Fibroblast of pulmonary artery (primary cell): ENCODE measurements around the gene NCKAP1.

Experiments used
- DNase-seq: peaks from one replicate; pipeline ENCODE4 v3.0.0-alpha.2; 2010; ENCODE audit warnings: low read depth
- H3K4me3 ChIP-seq: replicated peaks from 2 replicates; pipeline ENCODE4 v1.5.1; 2011; ENCODE audit warnings: low read depth, mild to moderate bottlenecking, control low read depth, low read length, moderate library complexity
- CTCF ChIP-seq: IDR thresholded peaks from 2 replicates; pipeline ENCODE4 v1.5.1; 2011; ENCODE audit warnings: mild to moderate bottlenecking, control low read depth, low read length, inconsistent platforms; ENCODE audit errors: missing control alignments

Gene NCKAP1

DNA sequence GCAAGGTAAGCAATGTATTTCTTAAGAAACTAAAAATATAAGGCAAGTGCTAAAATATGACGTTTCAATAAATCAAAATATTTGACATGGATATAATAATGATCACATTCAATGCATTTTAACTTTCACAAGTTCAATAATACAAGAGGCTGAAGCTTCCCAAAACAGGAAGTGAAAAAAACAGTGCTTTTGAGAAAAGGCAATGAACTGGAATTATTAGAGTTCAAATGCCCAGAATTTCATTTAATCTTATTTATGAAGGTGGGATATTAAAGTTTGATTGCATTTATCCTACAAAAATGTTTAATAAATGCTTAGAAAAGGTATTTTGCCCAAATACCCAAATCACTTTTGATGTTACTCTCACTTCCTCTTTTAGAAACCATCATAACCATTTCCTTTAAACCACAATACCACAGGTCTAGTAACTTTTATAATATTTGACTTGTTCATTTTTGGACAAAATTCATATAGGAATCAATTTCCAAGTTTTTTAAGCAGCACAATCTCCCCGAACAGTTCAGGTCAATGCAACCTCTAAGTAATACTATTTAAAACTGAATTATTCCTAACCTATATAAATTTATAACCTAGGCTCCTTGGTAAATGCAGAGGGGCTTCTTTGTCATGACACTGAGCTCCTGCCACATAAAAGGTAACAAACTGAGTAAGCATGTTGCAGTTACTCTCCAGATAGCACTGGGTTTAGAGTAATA is 2.1 kb downstream of the NCKAP1 start:
- H3K4me3 ChIP-seq, result peak overlapping the region; percentile 86
- DNase-seq, result no peak
- TF ChIP-seq CTCF, result no peak

DNA sequence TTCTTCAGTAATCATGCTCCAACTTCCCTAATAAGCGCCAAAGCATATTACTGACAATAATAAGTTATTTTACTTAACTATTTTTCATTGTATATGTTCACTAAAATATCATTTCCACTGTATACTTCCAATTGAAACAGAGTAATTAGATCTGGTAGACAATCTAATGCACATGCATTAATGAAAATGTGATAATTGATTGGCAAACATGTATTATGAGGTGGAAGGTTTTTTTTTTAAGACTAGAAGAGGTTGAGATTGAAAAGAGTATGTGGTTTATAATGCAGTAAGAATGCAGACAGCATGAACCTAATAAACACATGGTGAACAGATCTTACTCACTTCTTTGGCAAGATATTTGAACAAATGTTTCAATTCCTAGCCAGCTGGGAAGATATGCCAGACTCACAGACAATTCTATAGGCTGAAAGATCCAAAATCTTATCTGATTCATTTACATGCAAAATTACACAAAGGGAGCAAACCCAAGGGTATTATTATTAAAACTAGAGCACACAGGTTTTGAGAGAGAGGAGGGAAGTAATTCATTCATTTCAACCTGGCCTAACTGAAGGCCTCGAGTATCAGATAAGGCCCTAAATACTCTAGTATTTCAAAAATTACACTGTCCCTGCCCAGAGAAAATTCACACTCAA is 2.8 kb downstream of the NCKAP1 start:
- peak overlapping the region; percentile 86 for H3K4me3 ChIP-seq
- peak; percentile 63 for DNase-seq
- TF ChIP-seq CTCF, result no peak

- no peak for DNase-seq
- no peak for TF ChIP-seq CTCF
- peak overlapping the region; percentile 86 for H3K4me3 ChIP-seq
Measured at GRCh38 chr2:183034806-183035205, 3.5 kb downstream of the NCKAP1 start.

GRCh38 chr2:183033951-183034350 is 4.3 kb downstream of the NCKAP1 start:
- no peak for TF ChIP-seq CTCF
- no peak for DNase-seq

DNA sequence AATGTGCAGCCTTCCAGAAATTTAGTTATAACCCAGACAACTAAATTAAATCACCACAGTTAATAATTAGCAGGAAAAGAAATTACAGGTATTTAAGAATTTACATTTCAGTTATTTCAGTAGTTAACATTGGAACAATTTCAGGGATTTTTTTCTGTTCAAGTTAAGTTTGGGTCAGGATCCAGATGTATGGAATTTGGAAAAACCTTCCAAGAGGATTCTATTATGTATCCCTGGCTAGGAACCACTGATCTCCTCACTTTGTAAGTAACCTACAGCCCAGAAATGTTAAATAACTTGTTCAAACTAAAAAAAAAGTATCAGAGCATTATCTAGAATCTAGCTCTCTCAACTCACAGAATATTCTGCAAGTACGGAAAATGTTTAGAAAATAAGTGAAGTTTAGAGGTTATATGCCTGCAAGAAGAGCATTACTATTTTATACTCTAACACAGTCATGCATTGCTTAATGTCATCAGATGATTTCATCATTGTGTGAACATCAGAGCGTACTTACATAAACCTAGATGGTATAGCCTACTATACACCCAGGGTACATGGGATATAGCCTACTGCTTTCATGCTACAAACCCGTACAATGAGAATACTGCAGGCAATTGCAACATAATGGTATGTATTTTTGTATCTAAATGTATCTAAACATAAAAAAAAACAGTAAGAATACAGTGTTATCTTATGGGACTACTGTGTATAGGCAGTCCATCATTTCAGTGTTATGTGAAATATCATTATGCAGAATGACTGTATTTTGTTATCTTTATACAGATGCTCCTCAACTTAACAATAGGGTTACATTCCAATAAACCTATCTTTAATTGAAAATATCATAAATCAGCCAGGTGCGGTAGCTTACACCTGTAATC is 6.1 kb downstream of the NCKAP1 start:
- peak; percentile 59 for DNase-seq
- H3K4me3 ChIP-seq, result no peak overlapping the region

More at GRCh38 chr2:183033951-183034350, 4.3 kb downstream of the NCKAP1 start:
- no peak overlapping the region for H3K4me3 ChIP-seq

GRCh38 chr2:183029219-183029618 is 9.0 kb downstream of the NCKAP1 start:
- H3K4me3 ChIP-seq, result no peak overlapping the region
- TF ChIP-seq CTCF, result no peak
- peak; percentile 21 for DNase-seq

More for the DNA sequence above, 6.1 kb downstream of the NCKAP1 start:
- no peak for TF ChIP-seq CTCF
